CD14-positive monocyte (primary cell): ENCODE measurements around the gene NOC2L. TPM values are rescaled to one million over a fixed set of nuclear protein-coding genes. Genes with fewer than 3 reads are reported as not detected.

Experiments used
- DNase-seq, 3 donors: peaks; one replicate each; pipeline ENCODE4 v3.0.0-alpha.2; 2011 to 2022
- H2AFZ ChIP-seq: 2 replicates; pipeline ENCODE4 v1.6.0; 2012; ENCODE audit warnings: mild to moderate bottlenecking, low read depth, low read length, inconsistent platforms; ENCODE audit not compliant: insufficient read depth, poor library complexity, severe bottlenecking
- H3K27ac ChIP-seq, 2 donors: 1 replicate in 1 of 2; 2 replicates in 1 of 2; pipeline ENCODE4 v1.5.1; 2012 to 2013; ENCODE audit warnings: low read length in 2 of 2, control low read depth in 1 of 2, inconsistent platforms in 1 of 2, low read depth in 1 of 2, mild to moderate bottlenecking in 1 of 2
- H3K27me3 ChIP-seq, 2 donors: one replicate each; pipeline versions ENCODE4 v1.6.0 to v1.6.1; 2011 to 2013; ENCODE audit warnings: low read length in 2 of 2; ENCODE audit not compliant: control insufficient read depth in 2 of 2, insufficient read depth in 2 of 2
- H3K36me3 ChIP-seq, 2 donors: replicated peaks in 1 of 2; 1 replicate in 1 of 2; 2 replicates in 1 of 2; pipeline versions ENCODE4 v1.5.1 to v1.6.1; 2012 to 2013; ENCODE audit warnings: low read length in 2 of 2, control low read depth in 1 of 2, inconsistent platforms in 1 of 2, mild to moderate bottlenecking in 1 of 2; ENCODE audit not compliant: insufficient read depth in 2 of 2, control insufficient read depth in 1 of 2
- H3K4me1 ChIP-seq, 2 donors: 1 replicate in 1 of 2; 2 replicates in 1 of 2; pipeline versions ENCODE4 v1.5.1 to v1.6.1; 2012 to 2013; ENCODE audit warnings: low read length in 2 of 2, control low read depth in 1 of 2, inconsistent platforms in 1 of 2, mild to moderate bottlenecking in 1 of 2, moderate library complexity in 1 of 2; ENCODE audit not compliant: insufficient read depth in 2 of 2, control insufficient read depth in 1 of 2
- H3K4me2 ChIP-seq: replicated peaks from 2 replicates; pipeline ENCODE3; 2012; ENCODE audit warnings: low read length, moderate library complexity, mild to moderate bottlenecking; ENCODE audit not compliant: poor library complexity, severe bottlenecking; ENCODE audit errors: extremely low read depth
- H3K4me3 ChIP-seq, 3 experiments: fragments of 200-600 bp in 1 of 3; sonication (generic) in 1 of 3; replicated peaks in 1 of 3; 1 replicate in 2 of 3; 2 replicates in 1 of 3; pipeline ENCODE4 v1.5.1; 2011 to 2013; ENCODE audit warnings: low read length in 3 of 3, mild to moderate bottlenecking in 3 of 3, control low read depth in 2 of 3, low read depth in 2 of 3, inconsistent platforms in 1 of 3, moderate library complexity in 1 of 3
- H3K79me2 ChIP-seq: 2 replicates; pipeline ENCODE4 v1.6.0; 2012; ENCODE audit warnings: mild to moderate bottlenecking, control low read depth, inconsistent platforms, low read length, moderate library complexity; ENCODE audit not compliant: insufficient read depth
- H3K9ac ChIP-seq: 2 replicates; pipeline ENCODE4 v1.6.0; 2017; ENCODE audit warnings: low read length, mild to moderate bottlenecking; ENCODE audit not compliant: insufficient read depth, poor library complexity, severe bottlenecking
- H3K9me3 ChIP-seq, 2 donors: replicated peaks in 1 of 2; 1 replicate in 1 of 2; 2 replicates in 1 of 2; pipeline versions ENCODE4 v1.5.1 to v1.6.1; 2012 to 2013; ENCODE audit warnings: low read length in 2 of 2, control low read depth in 1 of 2; ENCODE audit not compliant: control insufficient read depth in 1 of 2, insufficient read depth in 1 of 2
- H4K20me1 ChIP-seq: 2 replicates; pipeline ENCODE4 v1.6.0; 2012; ENCODE audit warnings: mild to moderate bottlenecking, low read length, control low read depth, moderate library complexity; ENCODE audit not compliant: insufficient read depth
- H3K27ac Mint-ChIP-seq, 7 donors: one replicate each; pipeline ENCODE4 v1.8.0; 2020; ENCODE audit warnings: mild to moderate bottlenecking in 7 of 7, mixed read lengths in 7 of 7, moderate library complexity in 6 of 7, inconsistent platforms in 2 of 7
- H3K27me3 Mint-ChIP-seq, 3 donors: one replicate each; pipeline ENCODE4 v1.8.0; 2021 to 2022; ENCODE audit warnings: low read depth in 3 of 3, mild to moderate bottlenecking in 3 of 3, mixed read lengths in 3 of 3, moderate library complexity in 3 of 3, inconsistent platforms in 1 of 3
- H3K36me3 Mint-ChIP-seq, 2 donors: one replicate each; pipeline ENCODE4 v1.8.0; 2020; ENCODE audit warnings: mixed read lengths in 2 of 2, inconsistent platforms in 1 of 2, mild to moderate bottlenecking in 1 of 2
- H3K4me1 Mint-ChIP-seq: one replicate; pipeline ENCODE4 v1.8.0; 2020; ENCODE audit warnings: mild to moderate bottlenecking, mixed read lengths
- H3K4me3 Mint-ChIP-seq, 2 donors: one replicate each; pipeline ENCODE4 v1.8.0; 2020; ENCODE audit warnings: mild to moderate bottlenecking in 2 of 2, mixed read lengths in 2 of 2, moderate library complexity in 1 of 2
- H3K9me3 Mint-ChIP-seq, 7 donors: one replicate each; pipeline ENCODE4 v1.8.0; 2020 to 2022; ENCODE audit warnings: mixed read lengths in 7 of 7, mild to moderate bottlenecking in 6 of 7, moderate library complexity in 6 of 7, inconsistent platforms in 2 of 7
- CTCF ChIP-seq: fragments of 200-600 bp; IDR thresholded peaks from one replicate; pipeline ENCODE4 v1.8.0; 2022; ENCODE audit warnings: antibody characterized with exemption, mild to moderate bottlenecking
- WGBS: methylation state at CpG from one replicate; pipeline ENCODE4 v1.1.5; 2013; ENCODE audit warnings: missing lambda C conversion rate; ENCODE audit not compliant: insufficient coverage; 5-methylcytosine and 5-hydroxymethylcytosine counted together
- intact Hi-C, 2 donors: fragments of 100-400 bp; cut with micrococcal nuclease; formaldehyde crosslinking; loops; one replicate each; pipeline versions ENCODE4 v1.15.0 to v1.15.1; 2023
- polyA plus RNA-seq, 3 donors: library from polyadenylated mRNA; depleted of rRNA in 1 of 3; unstranded in 2 of 3; stranded (reverse) in 1 of 3; fragments of 300-500 nt in 2 of 3; fragments of >200 nt in 1 of 3; fragmentation: Illumina TruSeq in 2 of 3; gene quantifications; 1 replicate in 2 of 3; 2 replicates in 1 of 3; pipeline ENCODE4 v1.2.3, GENCODE V29; 2012 to 2021

The NOC2L gene
- polyA plus RNA-seq, 3 donors = 34.5 to 47.9 (median 35.8) TPM

- peaks cover 43 to 53% of the 10 kb centered on the region in 2 donors for H3K36me3 Mint-ChIP-seq
- no peak overlapping the region for H3K4me3 ChIP-seq
- no peak overlapping the region for H3K9ac ChIP-seq
- no peak overlapping the region for H3K4me2 ChIP-seq
- peaks cover 14% of the 10 kb centered on the region for H4K20me1 ChIP-seq
- TF ChIP-seq CTCF = no peak
- H3K79me2 ChIP-seq = no peaks in the 10 kb centered on the region
- no peak overlapping the region for H2AFZ ChIP-seq
- H3K4me1 ChIP-seq = peaks cover 4 to 30% of the 10 kb centered on the region in 2 donors
- H3K27ac ChIP-seq = no peak overlapping the region
- H3K36me3 ChIP-seq = peaks cover 42 to 44% of the 10 kb centered on the region in 2 donors
- H3K27ac Mint-ChIP-seq = no peak overlapping the region
- H3K27me3 Mint-ChIP-seq = peaks cover 37 to 55% (median 42%) of the 10 kb centered on the region in 3 donors
- peaks cover 7% of the 10 kb centered on the region for H3K4me1 Mint-ChIP-seq
- peaks cover 0 to 9% of the 10 kb centered on the region in 2 donors for H3K9me3 ChIP-seq
- peak overlapping the region in 1 of 2 donors; percentile 59 for H3K4me3 Mint-ChIP-seq
- DNase-seq = no peak
- intact Hi-C loops = loop anchor here in 1 of 2 donors (5.0 kb wide), 1 partner anchor 51 kb away; no protein-coding TSS in a partner anchor
- H3K27me3 ChIP-seq = peaks cover 23 to 42% of the 10 kb centered on the region in 2 donors
- peaks cover 0 to 17% (median 3%) of the 10 kb centered on the region in 7 donors for H3K9me3 Mint-ChIP-seq
- WGBS = 89% methylated on average over 21 of the region's 27 CpGs
Measured at GRCh38 chr1:943545-944340, 15.3 kb downstream of the NOC2L start.

- H3K4me2 ChIP-seq = no peak overlapping the region
- H3K9me3 ChIP-seq = peaks cover 0 to 9% of the 10 kb centered on the region in 2 donors
- Mint-ChIP-seq H3K9me3 (peaks cover 0 to 17% (median 3%) of the 10 kb centered on the region in 7 donors), H3K27me3 (peaks cover 39 to 62% (median 50%) of the 10 kb centered on the region in 3 donors), H3K36me3 (peaks cover 36 to 45% of the 10 kb centered on the region in 2 donors), H3K27ac (no peak overlapping the region), H3K4me1 (peaks cover 7% of the 10 kb centered on the region), H3K4me3 (peak overlapping the region in 1 of 2 donors; percentile 59)
- peaks cover 23 to 50% of the 10 kb centered on the region in 2 donors for H3K27me3 ChIP-seq
- DNase-seq = no peak
- H4K20me1 ChIP-seq = peaks cover 14% of the 10 kb centered on the region
- H2AFZ ChIP-seq = no peak overlapping the region
- intact Hi-C loops = loop anchor here in 1 of 2 donors (5.0 kb wide), 1 partner anchor 51 kb away; no protein-coding TSS in a partner anchor
- no peak overlapping the region for H3K9ac ChIP-seq
- no peak for TF ChIP-seq CTCF
- peaks cover 34 to 36% of the 10 kb centered on the region in 2 donors for H3K36me3 ChIP-seq
- no peaks in the 10 kb centered on the region for H3K79me2 ChIP-seq
- no peak overlapping the region for H3K27ac ChIP-seq
- 13% methylated on average over 6 of the region's 27 CpGs for WGBS
- no peak overlapping the region for H3K4me3 ChIP-seq
- H3K4me1 ChIP-seq = peaks cover 4 to 30% of the 10 kb centered on the region in 2 donors
Measured at GRCh38 chr1:942864-943533, 16.1 kb downstream of the NOC2L start.
